ENCODE data around the gene KBTBD8. TPM values are rescaled to one million over a fixed set of nuclear protein-coding genes. Genes with fewer than 3 reads are reported as not detected.

KBTBD8 gene
- total and polyA plus RNA-seq, 9 of the 15 experiments (the other 6 are each of a cell fraction or from before 2014, with no cell fraction given) = 2.7 to 9.1 (median 5.6) TPM

DNA sequence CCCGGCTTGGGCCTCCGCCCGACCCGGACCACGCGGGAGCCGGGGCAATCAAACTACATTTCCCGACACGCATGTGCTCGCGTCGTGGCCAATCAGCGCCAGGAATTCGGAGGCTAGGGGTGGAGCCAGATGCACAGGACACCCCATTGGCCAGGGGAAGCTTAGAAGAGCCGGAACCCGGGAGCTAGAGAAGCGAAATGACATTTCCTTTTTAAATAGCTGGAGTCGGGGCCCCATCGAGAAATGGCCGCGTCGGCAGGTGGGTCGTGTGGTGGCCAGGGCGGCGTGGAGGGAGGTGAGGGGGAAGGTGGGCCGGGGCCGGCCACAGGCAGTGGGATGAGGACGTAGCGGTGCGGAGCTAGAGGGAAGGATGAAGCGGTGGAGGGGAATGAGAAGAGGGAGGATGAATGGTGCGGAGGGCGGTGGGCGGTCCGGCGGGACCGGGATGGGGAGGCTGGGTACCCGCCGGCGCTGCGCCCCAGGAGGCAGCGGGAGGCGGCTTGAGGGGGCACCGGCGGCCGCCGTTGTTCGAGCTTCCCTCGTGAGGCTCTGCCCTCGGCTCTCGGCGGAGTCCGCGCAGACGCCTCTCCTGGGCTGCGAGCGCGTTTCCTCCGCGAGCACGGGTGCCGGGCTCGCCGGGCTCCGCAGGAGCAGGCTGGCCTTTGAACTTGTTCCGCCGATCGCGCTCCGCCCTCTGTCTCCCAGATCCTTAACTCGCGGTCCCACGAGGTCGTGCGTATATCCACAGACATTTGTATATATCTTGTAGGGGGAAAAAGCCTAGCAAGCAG, at the start of gene KBTBD8 (continued):
- TF ChIP-seq, protein P1, sequence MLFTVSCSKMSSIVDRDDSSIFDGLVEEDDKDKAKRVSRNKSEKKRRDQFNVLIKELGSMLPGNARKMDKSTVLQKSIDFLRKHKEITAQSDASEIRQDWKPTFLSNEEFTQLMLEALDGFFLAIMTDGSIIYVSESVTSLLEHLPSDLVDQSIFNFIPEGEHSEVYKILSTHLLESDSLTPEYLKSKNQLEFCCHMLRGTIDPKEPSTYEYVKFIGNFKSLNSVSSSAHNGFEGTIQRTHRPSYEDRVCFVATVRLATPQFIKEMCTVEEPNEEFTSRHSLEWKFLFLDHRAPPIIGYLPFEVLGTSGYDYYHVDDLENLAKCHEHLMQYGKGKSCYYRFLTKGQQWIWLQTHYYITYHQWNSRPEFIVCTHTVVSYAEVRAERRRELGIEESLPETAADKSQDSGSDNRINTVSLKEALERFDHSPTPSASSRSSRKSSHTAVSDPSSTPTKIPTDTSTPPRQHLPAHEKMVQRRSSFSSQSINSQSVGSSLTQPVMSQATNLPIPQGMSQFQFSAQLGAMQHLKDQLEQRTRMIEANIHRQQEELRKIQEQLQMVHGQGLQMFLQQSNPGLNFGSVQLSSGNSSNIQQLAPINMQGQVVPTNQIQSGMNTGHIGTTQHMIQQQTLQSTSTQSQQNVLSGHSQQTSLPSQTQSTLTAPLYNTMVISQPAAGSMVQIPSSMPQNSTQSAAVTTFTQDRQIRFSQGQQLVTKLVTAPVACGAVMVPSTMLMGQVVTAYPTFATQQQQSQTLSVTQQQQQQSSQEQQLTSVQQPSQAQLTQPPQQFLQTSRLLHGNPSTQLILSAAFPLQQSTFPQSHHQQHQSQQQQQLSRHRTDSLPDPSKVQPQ (CRISPR knock-in tag; IDR thresholded peaks at IDR 0.05; ENCODE audit: borderline replicate concordance) = no peak
- TF ChIP-seq, protein P2, sequence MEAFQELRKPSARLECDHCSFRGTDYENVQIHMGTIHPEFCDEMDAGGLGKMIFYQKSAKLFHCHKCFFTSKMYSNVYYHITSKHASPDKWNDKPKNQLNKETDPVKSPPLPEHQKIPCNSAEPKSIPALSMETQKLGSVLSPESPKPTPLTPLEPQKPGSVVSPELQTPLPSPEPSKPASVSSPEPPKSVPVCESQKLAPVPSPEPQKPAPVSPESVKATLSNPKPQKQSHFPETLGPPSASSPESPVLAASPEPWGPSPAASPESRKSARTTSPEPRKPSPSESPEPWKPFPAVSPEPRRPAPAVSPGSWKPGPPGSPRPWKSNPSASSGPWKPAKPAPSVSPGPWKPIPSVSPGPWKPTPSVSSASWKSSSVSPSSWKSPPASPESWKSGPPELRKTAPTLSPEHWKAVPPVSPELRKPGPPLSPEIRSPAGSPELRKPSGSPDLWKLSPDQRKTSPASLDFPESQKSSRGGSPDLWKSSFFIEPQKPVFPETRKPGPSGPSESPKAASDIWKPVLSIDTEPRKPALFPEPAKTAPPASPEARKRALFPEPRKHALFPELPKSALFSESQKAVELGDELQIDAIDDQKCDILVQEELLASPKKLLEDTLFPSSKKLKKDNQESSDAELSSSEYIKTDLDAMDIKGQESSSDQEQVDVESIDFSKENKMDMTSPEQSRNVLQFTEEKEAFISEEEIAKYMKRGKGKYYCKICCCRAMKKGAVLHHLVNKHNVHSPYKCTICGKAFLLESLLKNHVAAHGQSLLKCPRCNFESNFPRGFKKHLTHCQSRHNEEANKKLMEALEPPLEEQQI (IDR thresholded peaks at IDR 0.05) = no peak
- no peak for TF ChIP-seq ZNF57 (CRISPR knock-in tag; IDR thresholded peaks at IDR 0.05)
- TF ChIP-seq YBX1 (IDR thresholded peaks at IDR 0.05) = no peak
- peak; percentile 26; the same call in 1 of the 2 replicates for TF ChIP-seq HLTF (IDR thresholded peaks at IDR 0.05)
- no peak for TF ChIP-seq HMG20B (CRISPR knock-in tag; IDR thresholded peaks at IDR 0.05)
- no peak for TF ChIP-seq FOSL1 (tag; conservative IDR thresholded peaks at IDR 0.05)
- no peak for TF ChIP-seq NFIX (CRISPR knock-in tag; IDR thresholded peaks at IDR 0.05; ENCODE audit: low read depth)
- no peak for TF ChIP-seq STAT5B (CRISPR knock-in tag; IDR thresholded peaks at IDR 0.05)
- TF ChIP-seq TGIF2 (CRISPR knock-in tag; IDR thresholded peaks at IDR 0.05) = no peak
- no peak for TF ChIP-seq SRSF7 (optimal IDR thresholded peaks at IDR 0.05; ENCODE audit: low read depth, low read length)
- TF ChIP-seq SMAD4 (CRISPR knock-in tag; conservative IDR thresholded peaks at IDR 0.05) = no peak
- no peak for TF ChIP-seq BCOR (IDR thresholded peaks at IDR 0.05)
- TF ChIP-seq SAP30 (IDR thresholded peaks at IDR 0.05; ENCODE audit: borderline replicate concordance, insufficient read depth, low read depth, low read length, poor library complexity, severe bottlenecking) = peak; percentile 45
- TF ChIP-seq STAG1 (CRISPR knock-in tag; IDR thresholded peaks at IDR 0.05; ENCODE audit: borderline replicate concordance) = no peak
- TF ChIP-seq, protein P3, sequence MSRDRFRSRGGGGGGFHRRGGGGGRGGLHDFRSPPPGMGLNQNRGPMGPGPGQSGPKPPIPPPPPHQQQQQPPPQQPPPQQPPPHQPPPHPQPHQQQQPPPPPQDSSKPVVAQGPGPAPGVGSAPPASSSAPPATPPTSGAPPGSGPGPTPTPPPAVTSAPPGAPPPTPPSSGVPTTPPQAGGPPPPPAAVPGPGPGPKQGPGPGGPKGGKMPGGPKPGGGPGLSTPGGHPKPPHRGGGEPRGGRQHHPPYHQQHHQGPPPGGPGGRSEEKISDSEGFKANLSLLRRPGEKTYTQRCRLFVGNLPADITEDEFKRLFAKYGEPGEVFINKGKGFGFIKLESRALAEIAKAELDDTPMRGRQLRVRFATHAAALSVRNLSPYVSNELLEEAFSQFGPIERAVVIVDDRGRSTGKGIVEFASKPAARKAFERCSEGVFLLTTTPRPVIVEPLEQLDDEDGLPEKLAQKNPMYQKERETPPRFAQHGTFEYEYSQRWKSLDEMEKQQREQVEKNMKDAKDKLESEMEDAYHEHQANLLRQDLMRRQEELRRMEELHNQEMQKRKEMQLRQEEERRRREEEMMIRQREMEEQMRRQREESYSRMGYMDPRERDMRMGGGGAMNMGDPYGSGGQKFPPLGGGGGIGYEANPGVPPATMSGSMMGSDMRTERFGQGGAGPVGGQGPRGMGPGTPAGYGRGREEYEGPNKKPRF (IDR thresholded peaks at IDR 0.05; ENCODE audit: low read depth, low read length) = no peak
- 0 out of 2 replicates have a peak, but pooled peaks have one; percentile 21 for TF ChIP-seq EGR1 (conservative IDR thresholded peaks at IDR 0.05)
- no peak for TF ChIP-seq CAMTA2 (CRISPR knock-in tag; conservative IDR thresholded peaks at IDR 0.05)
